ENCODE measurements around the gene HS3ST5. TPM values are rescaled to one million over a fixed set of nuclear protein-coding genes. Genes with fewer than 3 reads are reported as not detected.

Gene HS3ST5
- total and polyA plus RNA-seq, 8 donors = 0.08 to 0.26 (median 0.11) TPM; not detected in 4

- 44 to 51% methylated on average over 2 of the region's 2 CpGs for WGBS, 2 donors
- Histone ChIP-seq H3K4me1 (no peaks in the 10 kb centered on the region), H3K27me3 (no peaks in the 10 kb centered on the region), H3K36me3 (no peaks in the 10 kb centered on the region), H3K4me3 (no peak overlapping the region), H3K9me3 (no peaks in the 10 kb centered on the region), H3K27ac (no peak overlapping the region)
- no peak for TF ChIP-seq CTCF (IDR thresholded peaks at IDR 0.05)
- FAIRE-seq = no peak
- DNase-seq = no peak
- intact Hi-C loops (cut with DNase I) = no loop called here
- ATAC-seq = no peak
Observed at GRCh38 chr6:114258376-114258775, 84.4 kb downstream of the HS3ST5 start.

- ATAC-seq (no peak), FAIRE-seq (no peak), DNase-seq (no peak)
- intact Hi-C loops (cut with DNase I) = no loop called here
- no peak overlapping the region for H3K27ac ChIP-seq
- no peaks in the 10 kb centered on the region for H3K9me3 ChIP-seq
- no peak for TF ChIP-seq CTCF (IDR thresholded peaks at IDR 0.05)
- no peaks in the 10 kb centered on the region for H3K4me1 ChIP-seq
- no peak overlapping the region for H3K4me3 ChIP-seq
- 64 to 77% methylated on average over 3 of the region's 3 CpGs for WGBS, 2 donors
- no peaks in the 10 kb centered on the region for H3K36me3 ChIP-seq
- no peaks in the 10 kb centered on the region for H3K27me3 ChIP-seq
Observed at GRCh38 chr6:114253431-114253830, 89.4 kb downstream of the HS3ST5 start.

GRCh38 chr6:114249522-114249921 is 93.3 kb downstream of the HS3ST5 start:
- H3K27me3 ChIP-seq = no peaks in the 10 kb centered on the region
- FAIRE-seq (no peak), ATAC-seq (no peak), DNase-seq (no peak)
- no peaks in the 10 kb centered on the region for H3K4me1 ChIP-seq
- TF ChIP-seq CTCF (IDR thresholded peaks at IDR 0.05) = no peak
- intact Hi-C loops (cut with DNase I) = no loop called here
- no peaks in the 10 kb centered on the region for H3K9me3 ChIP-seq
- H3K4me3 ChIP-seq = no peak overlapping the region
- no peak overlapping the region for H3K27ac ChIP-seq
- no peaks in the 10 kb centered on the region for H3K36me3 ChIP-seq
- 71 to 78% methylated on average over 1 of the region's 1 CpG for WGBS, 2 donors

GRCh38 chr6:114247101-114247500 is 95.7 kb downstream of the HS3ST5 start:
- no peaks in the 10 kb centered on the region for H3K36me3 ChIP-seq
- H3K4me3 ChIP-seq = no peak overlapping the region
- ATAC-seq = no peak
- no peak for DNase-seq
- no peak overlapping the region for H3K27ac ChIP-seq
- 19 to 28% methylated on average over 2 of the region's 2 CpGs for WGBS, 2 donors
- TF ChIP-seq CTCF (IDR thresholded peaks at IDR 0.05) = no peak
- H3K27me3 ChIP-seq = no peaks in the 10 kb centered on the region
- H3K4me1 ChIP-seq = no peaks in the 10 kb centered on the region
- H3K9me3 ChIP-seq = no peaks in the 10 kb centered on the region
- intact Hi-C loops (cut with DNase I) = no loop called here
- FAIRE-seq = no peak

- no peak for TF ChIP-seq CTCF (IDR thresholded peaks at IDR 0.05)
- Histone ChIP-seq H3K27me3 (no peaks in the 10 kb centered on the region), H3K27ac (no peak overlapping the region), H3K9me3 (no peaks in the 10 kb centered on the region), H3K36me3 (no peaks in the 10 kb centered on the region), H3K4me1 (no peaks in the 10 kb centered on the region), H3K4me3 (no peak overlapping the region)
- no peak for DNase-seq
- 66 to 85% methylated on average over 3 of the region's 3 CpGs for WGBS, 2 donors
- FAIRE-seq = no peak
- ATAC-seq = no peak
- intact Hi-C loops (cut with DNase I) = no loop called here
Observed at GRCh38 chr6:114240796-114241195, 102.0 kb downstream of the HS3ST5 start.
